K562 (cell line): ENCODE measurements around the gene UCKL1. TPM values are rescaled to one million over a fixed set of nuclear protein-coding genes. Genes with fewer than 3 reads are reported as not detected.
A peak's percentile ranks its signal among the peaks of the same experiment; 100 is the strongest.

Source experiments
- ATAC-seq: fragments of 200-7000 bp; cut with Tn5 transposase; 3 replicates; pipeline ENCODE4 v1.9.1; 2020; ENCODE audit warnings: moderate library complexity
- BruUV-seq: library from RNA; stranded (reverse); fragments of 400-500 nt; replicated peaks from 2 replicates; lab custom pipeline; 2021; lab: Mats Ljungman, UMichigan
- CTCF ChIA-PET: fragments of 300-600 bp; formaldehyde crosslinking; extraction: SDS; loops from one replicate; lab custom pipeline; 2021; ENCODE audit warnings: low intra/inter-chr PET ratio; lab: Yijun Ruan, JAX
- POLR2A ChIA-PET: fragments of 300-600, 350-650 bp; sonication (Branson Sonifier 250); formaldehyde crosslinking; extraction: SDS; loops from one replicate; lab custom pipeline; 2021; ENCODE audit warnings: antibody characterized with exemption, inconsistent platforms; lab: Yijun Ruan, JAX
- DNase-seq, 4 experiments: peaks; one replicate each; pipeline versions ENCODE4 v3.0.0 to v3.0.0-alpha.2; 2011 to 2018; ENCODE audit warnings: low spot score in 3 of 4, mixed read lengths in 3 of 4; ENCODE audit errors: extremely low read depth in 1 of 4
- FAIRE-seq: peaks from 2 replicates; lab custom pipeline; 2011; peaks lifted over from hg19 to GRCh38; lab: Jason Lieb, UNC
- H2AFZ ChIP-seq: 2 replicates; pipeline ENCODE4 v1.6.0; 2011; ENCODE audit warnings: low read depth, low read length, control low read depth, inconsistent platforms
- H3K27ac ChIP-seq: fragments of 200-600 bp; 3 replicates; pipeline ENCODE4 v1.8.0; 2011; ENCODE audit warnings: low read depth, mild to moderate bottlenecking, control low read depth, inconsistent platforms, low read length, moderate library complexity, mixed read lengths; ENCODE audit errors: extremely low read depth
- H3K27me3 ChIP-seq, 2 experiments: fragments of 300-600 bp in 1 of 2; 2 replicates in 1 of 2; 3 replicates in 1 of 2; pipeline versions ENCODE4 v1.6.0 to v1.8.0; 2011; ENCODE audit warnings: inconsistent platforms in 2 of 2, low read length in 2 of 2, mild to moderate bottlenecking in 1 of 2, mixed read lengths in 1 of 2, moderate library complexity in 1 of 2; ENCODE audit not compliant: control insufficient read depth in 2 of 2, insufficient read depth in 2 of 2
- H3K36me3 ChIP-seq: fragments of 300-600 bp; 3 replicates; pipeline ENCODE4 v1.8.0; 2011; ENCODE audit warnings: mild to moderate bottlenecking, low read length, inconsistent platforms; ENCODE audit not compliant: control insufficient read depth, insufficient read depth
- H3K4me1 ChIP-seq, 2 experiments: fragments of 200-600 bp in 1 of 2; replicated peaks in 1 of 2; 2 replicates in 1 of 2; 3 replicates in 1 of 2; pipeline versions ENCODE4 v1.5.1 to v1.8.0; 2011; ENCODE audit warnings: inconsistent platforms in 2 of 2, low read length in 2 of 2, mild to moderate bottlenecking in 1 of 2, mixed read lengths in 1 of 2, moderate library complexity in 1 of 2; ENCODE audit not compliant: control insufficient read depth in 2 of 2, insufficient read depth in 2 of 2
- H3K4me2 ChIP-seq: 2 replicates; pipeline ENCODE4 v1.6.1; 2011; ENCODE audit warnings: low read length, control low read depth, inconsistent platforms, mixed read lengths; ENCODE audit not compliant: insufficient read depth
- H3K4me3 ChIP-seq: fragments of 200-600 bp; sonication (generic), shearing (Covaris generic); 2 replicates; pipeline ENCODE4 v1.5.1; 2016; ENCODE audit warnings: control low read depth, inconsistent platforms
- H3K79me2 ChIP-seq: fragments of 200-600 bp; 3 replicates; pipeline ENCODE4 v1.8.0; 2011; ENCODE audit warnings: low read length, inconsistent platforms; ENCODE audit not compliant: control insufficient read depth, insufficient read depth
- H3K9ac ChIP-seq, 2 experiments: 2 replicates each; pipeline versions ENCODE4 v1.6.0 to v1.6.1; 2011; ENCODE audit warnings: low read depth in 2 of 2, low read length in 2 of 2, control low read depth in 1 of 2, inconsistent platforms in 1 of 2, mild to moderate bottlenecking in 1 of 2, mixed read lengths in 1 of 2; ENCODE audit not compliant: insufficient read depth in 1 of 2
- H3K9me1 ChIP-seq: one replicate; pipeline ENCODE4 v1.6.0; 2011; ENCODE audit warnings: inconsistent platforms, mild to moderate bottlenecking, low read length, moderate library complexity; ENCODE audit not compliant: control insufficient read depth, insufficient read depth
- H3K9me3 ChIP-seq: replicated peaks from 2 replicates; pipeline ENCODE4 v1.5.1; 2011; ENCODE audit warnings: low read depth, low read length, inconsistent platforms; ENCODE audit not compliant: control insufficient read depth, insufficient read depth
- H4K20me1 ChIP-seq: replicated peaks from 2 replicates; pipeline ENCODE4 v1.6.1; 2011; ENCODE audit warnings: low read length, inconsistent platforms, mixed read lengths; ENCODE audit not compliant: control insufficient read depth, insufficient read depth
- CCNT2 ChIP-seq: IDR thresholded peaks from 2 replicates; pipeline ENCODE4 v1.6.1; 2011; ENCODE audit warnings: borderline replicate concordance, low read depth, mild to moderate bottlenecking, moderate library complexity, mixed read lengths, low read length; ENCODE audit not compliant: insufficient read length; ENCODE audit errors: extremely low read depth
- CHD2 ChIP-seq: IDR thresholded peaks from 2 replicates; pipeline ENCODE4 v1.6.1; 2011; ENCODE audit warnings: low read depth, low read length
- HDAC8 ChIP-seq: fragments of 450-650 bp; IDR thresholded peaks from 2 replicates; pipeline ENCODE4 v1.6.1; 2016; ENCODE audit warnings: mild to moderate bottlenecking, missing genetic modification characterization, moderate library complexity, missing compliant biosample characterization
- KAT2B ChIP-seq: IDR thresholded peaks from one replicate; pipeline ENCODE4 v1.6.1; 2012; ENCODE audit warnings: low read depth, mild to moderate bottlenecking, control low read depth, inconsistent platforms, low read length, moderate library complexity
- SAFB ChIP-seq: fragments of 200-400 bp; formaldehyde crosslinking; IDR thresholded peaks from 2 replicates; pipeline ENCODE4 v1.6.1; 2017; ENCODE audit warnings: low read depth, low read length, borderline replicate concordance
- STAG1 ChIP-seq: sonication (generic); formaldehyde crosslinking; IDR thresholded peaks from 2 replicates; pipeline ENCODE4 v1.5.0; 2020; ENCODE audit warnings: missing genetic modification reagents, borderline replicate concordance
- UBTF ChIP-seq, 2 experiments: IDR thresholded peaks; 2 replicates each; pipeline ENCODE4 v1.6.1; 2012; ENCODE audit warnings: improper control_type of control experiment in 2 of 2, low read depth in 2 of 2, low read length in 2 of 2, borderline replicate concordance in 1 of 2
- ZBTB7A ChIP-seq: IDR thresholded peaks from 2 replicates; pipeline ENCODE4 v1.6.1; 2011; ENCODE audit warnings: low read depth, mild to moderate bottlenecking, low read length, moderate library complexity, borderline replicate concordance; ENCODE audit not compliant: control insufficient read depth
- ZFP1 ChIP-seq: fragments of 450-650 bp; formaldehyde crosslinking; IDR thresholded peaks from 2 replicates; pipeline ENCODE4 v1.4.0; 2020; ENCODE audit warnings: mild to moderate bottlenecking, mixed read lengths
- ZNF444 ChIP-seq: fragments of 250-450 bp; sonication (Bioruptor Pico); IDR thresholded peaks from 2 replicates; pipeline ENCODE4 v1.4.0; 2020; ENCODE audit warnings: mild to moderate bottlenecking, moderate library complexity
- ZNF57 ChIP-seq: fragments of 450-650 bp; formaldehyde crosslinking; IDR thresholded peaks from 2 replicates; pipeline ENCODE4 v1.4.0; 2020; ENCODE audit warnings: mild to moderate bottlenecking, moderate library complexity
- ZSCAN29 ChIP-seq: fragments of 450-650 bp; IDR thresholded peaks from 2 replicates; pipeline ENCODE4 v1.6.1; 2017
- WGBS: fragments of 100-300 bp; shearing (Covaris generic); methylation state at CpG from one replicate; pipeline ENCODE4 v1.1.6; 2016; ENCODE audit warnings: low coverage, mixed read lengths; ENCODE audit not compliant: insufficient coverage; ENCODE audit errors: missing lambda C conversion rate; 5-methylcytosine and 5-hydroxymethylcytosine counted together
- in situ Hi-C: fragments of 300-500 bp; cut with MboI; formaldehyde crosslinking; loops from 4 replicates; pipeline ENCODE4 v1.15.0; 2018; ENCODE audit warnings: inconsistent platforms, mixed read lengths
- intact Hi-C: fragments of 100-400 bp; cut with micrococcal nuclease; formaldehyde crosslinking; loops from 2 replicates; pipeline ENCODE4 v1.14.2; 2022
- polyA plus RNA-seq, 8 experiments: library from polyadenylated mRNA; depleted of rRNA in 4 of 8; stranded (reverse) in 5 of 8; unstranded in 3 of 8; fragments of >200 nt; fragmentation: Nextera tagmentation in 2 of 8; fragmentation: Illumina TruSeq in 1 of 8; extraction: Ambion mirVana in 2 of 8; extraction: Trizol in 1 of 8; gene quantifications; 2 replicates each; pipeline versions ENCODE4 v1.2.1 to v1.2.3, GENCODE V29; 2011 to 2014; ENCODE audit warnings: inconsistent platforms in 1 of 8, missing spikeins in 1 of 8
- total RNA-seq, 7 experiments: library from RNA; depleted of rRNA in 6 of 7; stranded (reverse); fragments of >200 nt in 6 of 7; fragmentation: Illumina TruSeq in 2 of 7; extraction: Trizol in 2 of 7; gene quantifications; 2 replicates each; pipeline versions ENCODE4 v1.2.1 to v1.2.3, GENCODE V29; 2011 to 2021; ENCODE audit warnings: low replicate concordance in 1 of 7
- TF ChIP-seq, protein P1 (sequence below): fragments of 250-450 bp; sonication (Bioruptor Pico); IDR thresholded peaks from 2 replicates; pipeline ENCODE4 v1.5.0; 2021; ENCODE audit warnings: mild to moderate bottlenecking, borderline replicate concordance
- TF ChIP-seq, protein P2 (sequence below): fragments of 250-450 bp; sonication (Bioruptor Pico); IDR thresholded peaks from 2 replicates; pipeline ENCODE4 v1.5.1; 2021; ENCODE audit warnings: mild to moderate bottlenecking

Gene UCKL1
- total and polyA plus RNA-seq, 9 of the 15 experiments (the other 6 are each of a cell fraction or from before 2014, with no cell fraction given): 3.1 to 52.8 (median 24.2) TPM

DNA sequence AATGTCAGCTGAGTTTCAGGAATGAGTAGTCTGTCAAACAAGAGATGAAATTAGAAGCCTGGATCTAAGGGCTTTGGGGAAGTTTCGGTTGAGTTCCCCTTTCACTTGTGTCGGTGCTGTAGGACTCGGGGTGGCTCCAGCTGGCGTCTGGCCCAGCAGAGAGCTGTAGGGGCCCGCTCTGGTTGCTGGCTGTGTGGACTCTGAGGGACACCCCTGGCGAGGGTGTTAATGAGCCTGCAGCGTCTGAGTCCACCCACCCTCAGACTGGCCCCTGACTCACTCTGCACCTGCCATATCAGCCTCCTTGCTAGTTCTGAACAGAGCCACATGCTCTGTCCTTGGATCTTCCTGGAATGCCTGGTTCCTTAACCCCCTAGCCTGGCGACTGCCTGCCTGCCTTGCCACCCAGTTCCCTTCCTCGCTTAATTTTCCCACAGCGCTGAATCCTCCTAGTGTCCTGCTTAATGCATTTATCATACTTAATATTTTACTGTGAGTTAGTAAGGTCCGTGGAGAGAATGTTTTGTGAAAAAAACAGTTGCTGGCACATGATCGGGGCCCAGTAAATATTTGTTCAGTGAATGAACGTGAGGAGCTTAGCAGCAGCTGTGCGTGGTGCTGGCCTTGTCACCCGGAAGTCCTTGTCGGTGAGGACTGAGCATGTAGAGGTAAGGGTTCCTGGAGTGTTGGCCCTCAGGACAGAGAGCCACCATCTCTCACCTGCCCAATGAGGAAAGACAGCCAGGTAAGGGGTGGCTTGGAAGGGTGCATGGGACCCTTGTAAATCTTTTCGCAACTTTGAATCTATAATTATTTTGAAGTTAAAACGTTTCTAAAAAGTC lies 59.7 kb downstream of the UCKL1 start:
- Histone ChIP-seq H3K4me1 (peaks cover 30 to 55% of the 10 kb centered on the region in 2 experiments), H3K9me3 (no peaks in the 10 kb centered on the region), H3K79me2 (peaks cover 61% of the 10 kb centered on the region), H3K9ac (peak overlapping the region; percentile 85 to 92), H3K4me2 (peak overlapping the region; percentile 92), H3K4me3 (peak overlapping the region; percentile 61), H3K36me3 (peaks cover 29% of the 10 kb centered on the region; the same call in 2 of the 3 replicates), H2AFZ (no peak overlapping the region), H3K27me3 (no peaks in the 10 kb centered on the region), H4K20me1 (peaks cover 27% of the 10 kb centered on the region), H3K9me1 (no peaks in the 10 kb centered on the region), H3K27ac (peak overlapping the region; percentile 78)
- in situ Hi-C loops: no loop called here
- DNase-seq (peak in 3 of 4 experiments; percentile 33 to 66 (median 56)), FAIRE-seq (peak; percentile 65), ATAC-seq (peak; percentile 69)
- no TSS peak for BruUV-seq
- CTCF ChIA-PET: no interaction called here
- POLR2A ChIA-PET: interaction anchor here (0.7 to 1.0 kb wide), 4 partner anchors 21 to 188 kb away, joined by 3 to 4 read pairs (median 4); partner anchors contain the start of genes ARFRP1, TPD52L2 and ZGPAT
- intact Hi-C loops: no loop called here
- 19% methylated on average over 18 of the region's 18 CpGs for WGBS
- no peak for TF ChIP-seq CCNT2
- TF ChIP-seq ZNF444 (CRISPR knock-in tag): no peak
- TF ChIP-seq ZNF57 (CRISPR knock-in tag): no peak
- TF ChIP-seq STAG1: no peak
- TF ChIP-seq ZBTB7A: peak; percentile 17; the same call in 1 of the 2 replicates
- TF ChIP-seq, protein P1, sequence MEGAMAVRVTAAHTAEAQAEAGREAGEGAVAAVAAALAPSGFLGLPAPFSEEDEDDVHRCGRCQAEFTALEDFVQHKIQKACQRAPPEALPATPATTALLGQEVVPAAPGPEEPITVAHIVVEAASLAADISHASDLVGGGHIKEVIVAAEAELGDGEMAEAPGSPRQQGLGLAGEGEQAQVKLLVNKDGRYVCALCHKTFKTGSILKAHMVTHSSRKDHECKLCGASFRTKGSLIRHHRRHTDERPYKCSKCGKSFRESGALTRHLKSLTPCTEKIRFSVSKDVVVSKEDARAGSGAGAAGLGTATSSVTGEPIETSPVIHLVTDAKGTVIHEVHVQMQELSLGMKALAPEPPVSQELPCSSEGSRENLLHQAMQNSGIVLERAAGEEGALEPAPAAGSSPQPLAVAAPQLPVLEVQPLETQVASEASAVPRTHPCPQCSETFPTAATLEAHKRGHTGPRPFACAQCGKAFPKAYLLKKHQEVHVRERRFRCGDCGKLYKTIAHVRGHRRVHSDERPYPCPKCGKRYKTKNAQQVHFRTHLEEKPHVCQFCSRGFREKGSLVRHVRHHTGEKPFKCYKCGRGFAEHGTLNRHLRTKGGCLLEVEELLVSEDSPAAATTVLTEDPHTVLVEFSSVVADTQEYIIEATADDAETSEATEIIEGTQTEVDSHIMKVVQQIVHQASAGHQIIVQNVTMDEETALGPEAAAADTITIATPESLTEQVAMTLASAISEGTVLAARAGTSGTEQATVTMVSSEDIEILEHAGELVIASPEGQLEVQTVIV (CRISPR knock-in tag): no peak
- TF ChIP-seq UBTF (IDR thresholded peaks at IDR 0.05; ENCODE audit: borderline replicate concordance in 1 of 2, low read depth in 2 of 2, low read length in 2 of 2): 0 out of 4 replicates have a peak, but pooled peaks of 1 of the 2 experiments have one; percentile 7
- TF ChIP-seq KAT2B: no peak
- TF ChIP-seq HDAC8 (tag): no peak
- no peak for TF ChIP-seq ZFP1
- TF ChIP-seq CHD2: no peak
- TF ChIP-seq SAFB: no peak
- TF ChIP-seq ZSCAN29: no peak
- TF ChIP-seq, protein P2, sequence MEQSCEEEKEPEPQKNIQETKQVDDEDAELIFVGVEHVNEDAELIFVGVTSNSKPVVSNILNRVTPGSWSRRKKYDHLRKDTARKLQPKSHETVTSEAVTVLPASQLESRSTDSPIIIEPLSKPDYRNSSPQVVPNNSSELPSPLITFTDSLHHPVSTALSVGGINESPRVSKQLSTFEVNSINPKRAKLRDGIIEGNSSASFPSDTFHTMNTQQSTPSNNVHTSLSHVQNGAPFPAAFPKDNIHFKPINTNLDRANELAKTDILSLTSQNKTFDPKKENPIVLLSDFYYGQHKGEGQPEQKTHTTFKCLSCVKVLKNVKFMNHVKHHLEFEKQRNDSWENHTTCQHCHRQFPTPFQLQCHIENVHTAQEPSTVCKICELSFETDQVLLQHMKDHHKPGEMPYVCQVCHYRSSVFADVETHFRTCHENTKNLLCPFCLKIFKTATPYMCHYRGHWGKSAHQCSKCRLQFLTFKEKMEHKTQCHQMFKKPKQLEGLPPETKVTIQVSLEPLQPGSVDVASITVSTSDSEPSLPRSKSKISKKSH (CRISPR knock-in tag): no peak
